IPS-18a (cell line): Measurements from ENCODE around the gene NOL4L.
"Not testable (repeated sequence)": the region's sequence is repeated elsewhere in the genome, so short reads cannot be mapped to it uniquely, and the experiment has no call there.

Source experiments
- H3K27ac ChIP-seq: one replicate; pipeline ENCODE4 v1.5.1; 2013; ENCODE audit warnings: low read length
- H3K27me3 ChIP-seq: one replicate; pipeline ENCODE4 v1.6.1; 2013; ENCODE audit warnings: mild to moderate bottlenecking, low read length; ENCODE audit not compliant: control insufficient read depth, insufficient read depth
- H3K36me3 ChIP-seq: one replicate; pipeline ENCODE4 v1.6.1; 2013; ENCODE audit warnings: low read depth, low read length; ENCODE audit not compliant: control insufficient read depth
- H3K4me1 ChIP-seq: one replicate; pipeline ENCODE4 v1.6.1; 2013; ENCODE audit warnings: low read depth, low read length; ENCODE audit not compliant: control insufficient read depth
- H3K4me3 ChIP-seq: one replicate; pipeline ENCODE4 v1.5.1; 2013; ENCODE audit warnings: low read length
- H3K9ac ChIP-seq: one replicate; pipeline ENCODE4 v1.6.1; 2013; ENCODE audit warnings: mild to moderate bottlenecking, low read length, moderate library complexity
- H3K9me3 ChIP-seq: one replicate; pipeline ENCODE4 v1.6.1; 2013; ENCODE audit warnings: low read depth, low read length; ENCODE audit not compliant: control insufficient read depth

The NOL4L gene

GRCh38 chr20:32470025-32470861 lies 114.9 kb downstream of the NOL4L start:
- Histone ChIP-seq H3K27me3 (no peaks in the 10 kb centered on the region), H3K4me1 (no peaks in the 10 kb centered on the region), H3K9ac (no peak overlapping the region), H3K4me3 (no peak overlapping the region), H3K36me3 (no peaks in the 10 kb centered on the region), H3K27ac (no peak overlapping the region), H3K9me3 (no peaks in the 10 kb centered on the region)

GRCh38 chr20:32468860-32469259 lies 116.3 kb downstream of the NOL4L start:
- H3K4me1 ChIP-seq, result peaks cover 7% of the 10 kb centered on the region
- H3K36me3 ChIP-seq, result no peaks in the 10 kb centered on the region
- no peaks in the 10 kb centered on the region for H3K27me3 ChIP-seq
- H3K4me3 ChIP-seq, result no peak overlapping the region
- H3K9me3 ChIP-seq, result no peaks in the 10 kb centered on the region
- no peak overlapping the region for H3K9ac ChIP-seq
- H3K27ac ChIP-seq, result no peak overlapping the region

GRCh38 chr20:32468313-32468640 lies 116.9 kb downstream of the NOL4L start:
- H3K9ac ChIP-seq, result no peak overlapping the region
- no peaks in the 10 kb centered on the region for H3K9me3 ChIP-seq
- H3K4me1 ChIP-seq, result peaks cover 8% of the 10 kb centered on the region
- H3K36me3 ChIP-seq, result no peaks in the 10 kb centered on the region
- H3K27me3 ChIP-seq, result no peaks in the 10 kb centered on the region
- H3K27ac ChIP-seq, result no peak overlapping the region
- no peak overlapping the region for H3K4me3 ChIP-seq

GRCh38 chr20:32467506-32468312 lies 117.4 kb downstream of the NOL4L start:
- Histone ChIP-seq H3K4me1 (peaks cover 8% of the 10 kb centered on the region), H3K27me3 (no peaks in the 10 kb centered on the region), H3K27ac (no peak overlapping the region), H3K36me3 (no peaks in the 10 kb centered on the region), H3K4me3 (no peak overlapping the region), H3K9me3 (no peaks in the 10 kb centered on the region), H3K9ac (no peak overlapping the region)

GRCh38 chr20:32466739-32467505 lies 118.2 kb downstream of the NOL4L start:
- H3K36me3 ChIP-seq, result no peaks in the 10 kb centered on the region
- no peaks in the 10 kb centered on the region for H3K9me3 ChIP-seq
- no peak overlapping the region for H3K4me3 ChIP-seq
- no peak overlapping the region for H3K9ac ChIP-seq
- H3K27me3 ChIP-seq, result no peaks in the 10 kb centered on the region
- no peak overlapping the region for H3K27ac ChIP-seq
- H3K4me1 ChIP-seq, result peaks cover 8% of the 10 kb centered on the region

- not testable (repeated sequence) for H3K27ac ChIP-seq, H3K9me3 ChIP-seq, H3K27me3 ChIP-seq, H3K36me3 ChIP-seq, H3K4me1 ChIP-seq, H3K4me3 ChIP-seq, H3K9ac ChIP-seq
These were observed 119.0 kb downstream of the NOL4L start for GRCh38 chr20:32465901-32466675.

- no peaks in the 10 kb centered on the region for H3K9me3 ChIP-seq
- no peak overlapping the region for H3K27ac ChIP-seq
- no peaks in the 10 kb centered on the region for H3K36me3 ChIP-seq
- no peak overlapping the region for H3K4me3 ChIP-seq
- H3K9ac ChIP-seq, result no peak overlapping the region
- H3K4me1 ChIP-seq, result peaks cover 8% of the 10 kb centered on the region
- no peaks in the 10 kb centered on the region for H3K27me3 ChIP-seq
These were observed 119.8 kb downstream of the NOL4L start for GRCh38 chr20:32465092-32465900.

GRCh38 chr20:32464401-32465091 lies 120.6 kb downstream of the NOL4L start:
- Histone ChIP-seq H3K9me3 (no peaks in the 10 kb centered on the region), H3K36me3 (no peaks in the 10 kb centered on the region), H3K9ac (no peak overlapping the region), H3K4me3 (no peak overlapping the region), H3K27ac (no peak overlapping the region), H3K27me3 (no peaks in the 10 kb centered on the region), H3K4me1 (peaks cover 8% of the 10 kb centered on the region)

- no peak overlapping the region for H3K27ac ChIP-seq
- no peak overlapping the region for H3K9ac ChIP-seq
- H3K36me3 ChIP-seq, result no peaks in the 10 kb centered on the region
These were observed 121.3 kb downstream of the NOL4L start for GRCh38 chr20:32463642-32464400.

More at GRCh38 chr20:32463642-32464400, 121.3 kb downstream of the NOL4L start:
- H3K4me1 ChIP-seq, result peaks cover 8% of the 10 kb centered on the region
- no peaks in the 10 kb centered on the region for H3K27me3 ChIP-seq
- H3K9me3 ChIP-seq, result no peaks in the 10 kb centered on the region
- no peak overlapping the region for H3K4me3 ChIP-seq
